HG03103 (cell line): ENCODE measurements around the gene MPP2.
"Not testable (repeated sequence)": the region's sequence is repeated elsewhere in the genome, so short reads cannot be mapped to it uniquely, and the experiment has no call there.

Experiments used
- ATAC-seq: cut with Tn5 transposase; IDR thresholded peaks from one replicate; pipeline ENCODE4 v1.9.1; 2021; ENCODE audit warnings: low read depth; ENCODE audit not compliant: unreplicated experiment

The MPP2 gene

DNA sequence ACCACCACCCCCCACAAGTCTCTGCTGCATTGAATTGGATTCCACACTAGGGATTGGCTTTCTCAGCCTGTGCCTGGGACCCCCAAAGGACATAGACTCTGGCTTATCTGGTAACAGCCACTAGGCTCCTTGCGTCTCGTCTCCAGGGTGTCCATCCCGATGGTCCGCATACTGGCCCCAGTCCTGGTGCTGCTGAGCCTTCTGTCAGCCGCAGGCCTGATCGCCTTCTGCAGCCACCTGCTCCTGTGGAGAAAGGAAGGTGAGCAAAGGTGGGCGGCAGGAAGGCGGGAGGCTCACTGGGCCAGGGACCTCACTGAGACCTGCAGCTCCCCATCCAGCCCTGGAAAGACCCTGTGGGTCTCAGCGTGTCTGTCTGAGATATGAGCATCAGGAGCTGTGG is 52.3 kb downstream of the MPP2 start:
- no peak for ATAC-seq

DNA sequence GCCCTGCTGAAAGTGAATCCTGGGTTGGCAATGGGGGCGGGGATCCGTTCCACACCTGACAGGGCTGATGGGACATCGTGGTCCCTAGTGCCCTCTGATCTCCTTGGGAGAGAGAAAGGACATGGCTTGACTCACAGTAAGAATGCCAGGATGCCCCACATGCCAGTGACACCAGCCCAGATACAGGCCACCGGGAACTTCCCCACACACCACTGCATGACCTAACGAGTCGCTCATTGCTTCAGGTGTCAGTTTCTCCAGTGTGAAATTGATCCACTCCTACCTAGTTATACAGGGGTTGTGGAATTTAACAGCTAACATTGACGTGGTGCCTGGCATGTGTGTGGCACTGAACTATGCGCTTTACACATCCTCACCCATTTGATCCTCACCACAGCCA is 52.8 kb downstream of the MPP2 start:
- ATAC-seq, result no peak

DNA sequence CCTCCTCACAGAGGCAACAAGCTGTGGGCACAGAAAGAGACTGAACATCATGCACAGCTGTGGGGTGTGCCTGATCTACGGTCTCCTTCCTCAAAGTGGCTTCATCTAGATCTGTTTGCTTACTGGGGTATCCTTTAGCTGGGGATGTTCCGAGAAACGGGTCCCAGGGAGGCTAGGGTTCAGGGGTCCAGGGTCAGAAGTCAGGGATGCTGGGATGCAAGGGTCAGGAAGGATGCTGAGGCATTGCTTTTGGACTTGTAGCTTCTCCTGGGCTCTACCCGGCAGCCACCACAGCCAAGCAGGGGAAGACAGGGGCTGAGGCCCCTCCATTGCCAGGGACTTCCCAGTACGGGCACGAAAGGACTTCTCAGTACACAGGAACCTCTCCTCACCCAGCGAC is 53.8 kb downstream of the MPP2 start:
- ATAC-seq, result no peak

DNA sequence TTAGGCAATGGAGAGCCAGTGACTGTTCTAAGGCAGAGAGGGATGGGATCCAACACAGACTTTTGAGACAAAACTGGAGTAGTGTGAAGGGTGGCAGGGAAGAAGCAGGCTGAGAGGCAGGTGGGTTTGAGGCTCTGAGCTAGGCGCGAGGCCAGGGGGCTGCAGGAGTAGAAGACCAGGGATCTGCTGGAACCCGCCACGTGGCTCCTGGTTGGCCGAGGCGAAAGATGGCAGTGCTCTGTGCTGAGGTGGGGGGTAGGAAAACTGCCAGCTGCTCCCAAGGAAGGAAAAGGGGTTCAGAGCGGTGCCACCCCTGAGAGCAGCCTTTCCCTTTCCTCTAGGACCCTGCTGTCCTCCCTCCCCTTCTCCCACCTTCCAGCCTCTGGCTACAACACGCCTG is 54.8 kb downstream of the MPP2 start:
- ATAC-seq, result no peak

DNA sequence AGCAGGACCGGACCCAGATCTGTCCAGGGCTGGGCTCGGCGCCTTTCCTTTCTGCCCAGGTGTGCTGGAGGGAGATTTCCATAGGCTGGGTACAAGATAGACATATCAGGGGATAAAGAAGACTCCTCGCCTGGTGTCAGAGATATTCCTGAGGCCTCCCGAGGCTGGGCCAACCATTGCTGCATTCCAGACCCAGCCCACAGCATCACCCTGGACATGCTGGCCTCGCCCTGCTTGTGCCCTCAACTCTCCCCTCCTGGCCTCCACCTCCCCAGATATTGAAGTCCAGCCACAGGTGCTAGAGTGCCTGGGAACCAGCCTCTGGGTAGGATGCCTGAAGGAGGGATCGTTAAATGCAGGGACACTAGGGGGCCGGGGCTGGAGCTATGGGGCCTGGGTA is 58.2 kb downstream of the MPP2 start:
- no peak for ATAC-seq

DNA sequence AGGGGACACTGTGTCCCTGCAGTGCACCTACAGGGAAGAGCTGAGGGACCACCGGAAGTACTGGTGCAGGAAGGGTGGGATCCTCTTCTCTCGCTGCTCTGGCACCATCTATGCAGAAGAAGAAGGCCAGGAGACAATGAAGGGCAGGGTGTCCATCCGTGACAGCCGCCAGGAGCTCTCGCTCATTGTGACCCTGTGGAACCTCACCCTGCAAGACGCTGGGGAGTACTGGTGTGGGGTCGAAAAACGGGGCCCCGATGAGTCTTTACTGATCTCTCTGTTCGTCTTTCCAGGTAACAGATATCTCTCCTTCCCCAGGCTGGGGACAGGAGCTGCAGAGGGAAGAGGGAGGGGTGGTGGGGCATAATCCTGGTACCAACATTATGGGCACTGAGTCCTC is 58.7 kb downstream of the MPP2 start:
- ATAC-seq, result no peak

DNA sequence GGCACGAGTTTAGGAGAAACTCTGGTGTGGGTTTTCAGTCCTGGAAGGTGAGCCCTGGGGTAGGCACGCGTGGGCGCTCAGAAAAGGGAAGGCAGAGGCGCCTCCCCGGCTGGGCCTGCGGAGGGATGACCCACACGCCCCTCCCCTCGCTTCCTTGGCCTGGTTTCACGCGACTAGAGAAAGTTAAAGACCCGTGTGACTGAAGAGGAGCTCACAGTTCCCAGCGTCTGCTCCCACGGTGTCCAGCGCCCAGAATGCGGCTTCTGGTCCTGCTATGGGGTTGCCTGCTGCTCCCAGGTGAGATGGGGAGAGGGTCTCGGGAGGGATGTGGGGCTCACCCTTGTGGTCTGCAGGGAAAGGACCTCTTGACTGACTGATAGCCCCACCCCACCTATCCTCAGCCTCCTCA is 60.4 kb downstream of the MPP2 start, which contains the start of gene CD300LG:
Gene CD300LG, plus strand, starts transcription at position 214 of the 409 bp plus-strand sequence. Its CDS starts 41 bp downstream, at position 255.
- ATAC-seq, result no peak

DNA sequence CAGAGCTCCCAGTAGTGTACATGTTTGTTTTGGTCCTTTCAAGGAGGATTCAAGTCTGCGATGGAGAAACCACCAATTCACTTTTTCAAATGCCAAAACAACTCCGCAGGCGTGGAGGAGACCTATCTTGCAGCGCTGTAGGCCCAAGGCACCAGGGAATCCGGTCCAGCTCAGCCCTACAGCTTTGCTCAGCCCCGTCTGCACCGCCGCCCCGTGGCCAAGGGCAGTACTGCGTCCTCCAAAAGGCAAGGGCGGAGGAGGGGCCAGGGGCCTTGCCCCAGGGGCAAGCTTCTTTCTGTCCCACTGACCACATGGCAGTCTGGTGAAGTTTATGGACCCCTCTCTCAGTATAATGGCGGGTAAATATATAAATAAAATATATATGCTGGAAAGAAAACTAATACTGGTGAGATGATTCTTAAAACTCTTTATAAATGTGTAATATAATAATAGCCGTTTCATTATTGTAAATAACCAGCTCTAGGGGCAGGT is 61.1 kb downstream of the MPP2 start:
- no peak for ATAC-seq

DNA sequence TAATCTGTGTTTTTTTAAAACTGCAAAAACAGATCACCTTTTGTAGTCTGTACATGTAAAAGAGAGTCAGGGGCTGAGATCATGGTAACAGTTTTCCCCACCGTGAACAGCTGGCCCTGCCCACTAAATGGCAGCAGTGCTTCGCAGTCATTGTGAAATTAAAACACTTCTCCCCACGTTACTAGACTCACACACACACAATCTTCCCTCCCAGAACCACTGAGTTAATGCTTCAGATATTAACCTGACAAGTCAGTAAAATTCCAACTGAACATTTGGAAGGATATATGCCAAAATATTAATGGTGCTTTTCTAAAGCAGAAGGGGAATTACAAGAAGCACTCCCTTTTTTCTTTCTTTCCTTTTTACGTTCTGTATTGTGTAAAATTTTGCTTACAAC is 61.6 kb downstream of the MPP2 start:
- ATAC-seq, result no peak

DNA sequence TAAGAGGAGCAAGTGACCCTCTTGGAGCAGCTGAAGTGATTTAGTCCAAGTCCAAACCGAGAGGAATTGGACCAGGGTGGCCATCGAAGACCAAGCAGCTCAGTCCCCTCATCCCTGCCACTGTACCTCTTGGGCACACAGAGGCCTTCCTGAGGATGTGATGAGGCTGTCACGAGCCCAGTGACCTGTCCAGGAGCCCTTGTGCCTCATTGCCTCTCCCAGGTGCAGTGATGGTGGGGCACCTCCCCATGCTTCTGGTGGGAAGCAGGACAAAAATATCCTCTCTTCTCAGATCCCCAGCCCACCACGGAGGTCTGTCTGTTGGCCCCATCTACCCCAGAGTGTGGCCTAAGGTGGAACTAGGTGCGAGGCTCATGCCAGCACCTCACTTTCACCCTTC is 63.1 kb downstream of the MPP2 start:
- ATAC-seq, result no peak

DNA sequence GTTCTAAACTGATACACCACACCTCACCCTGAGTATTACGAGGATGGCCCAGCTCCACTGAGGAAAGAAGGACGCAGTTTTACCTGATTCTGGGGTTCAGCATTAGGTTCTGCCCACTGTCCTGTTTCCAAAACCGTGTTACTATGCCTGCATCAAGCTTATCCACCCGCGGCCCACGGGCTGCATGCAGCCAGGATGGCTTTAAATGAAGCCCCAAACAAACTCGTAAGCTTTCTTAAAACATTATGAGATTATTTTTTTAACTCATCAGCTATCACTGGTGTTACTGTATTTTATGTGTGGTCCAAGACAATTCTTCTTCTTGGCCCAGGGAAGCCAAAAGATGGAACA is 64.4 kb downstream of the MPP2 start:
- ATAC-seq, result no peak

DNA sequence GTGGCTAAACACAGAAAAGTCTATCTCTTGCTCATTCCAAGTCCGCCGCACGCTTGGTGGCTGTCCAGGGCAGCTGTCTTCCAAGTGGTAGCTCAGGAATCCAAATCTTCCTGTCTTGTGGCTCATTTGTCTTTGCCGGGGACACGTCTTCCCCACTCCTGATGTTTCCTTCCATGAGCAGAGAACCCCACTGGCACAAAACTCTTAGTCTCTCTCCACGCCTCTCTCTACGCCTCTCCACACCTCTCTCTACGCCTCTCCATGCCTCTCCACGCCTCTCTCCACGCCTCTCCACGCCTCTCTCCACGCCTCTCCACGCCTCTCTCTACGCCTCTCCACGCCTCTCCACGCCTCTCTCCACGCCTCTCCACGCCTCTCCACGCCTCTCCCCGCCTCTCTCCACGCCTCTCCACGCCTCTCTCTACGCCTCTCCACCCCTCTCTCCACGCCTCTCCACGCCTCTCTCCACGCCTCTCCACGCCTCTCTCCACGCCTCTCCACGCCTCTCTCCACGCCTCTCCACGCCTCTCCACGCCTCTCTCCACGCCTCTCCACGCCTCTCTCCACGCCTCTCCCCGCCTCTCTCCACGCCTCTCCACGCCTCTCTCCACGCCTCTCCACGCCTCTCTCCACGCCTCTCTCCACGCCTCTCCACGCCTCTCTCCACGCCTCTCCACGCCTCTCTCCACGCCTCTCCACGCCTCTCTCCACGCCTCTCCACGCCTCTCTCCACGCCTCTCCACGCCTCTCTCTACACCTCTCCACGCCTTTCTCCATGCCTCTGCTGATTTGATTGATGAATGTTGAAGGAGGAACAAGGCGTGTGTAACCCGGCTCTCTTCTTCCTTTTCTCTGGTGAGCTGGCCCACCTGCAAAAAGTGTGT is 65.0 kb downstream of the MPP2 start:
- not testable (repeated sequence) for ATAC-seq

DNA sequence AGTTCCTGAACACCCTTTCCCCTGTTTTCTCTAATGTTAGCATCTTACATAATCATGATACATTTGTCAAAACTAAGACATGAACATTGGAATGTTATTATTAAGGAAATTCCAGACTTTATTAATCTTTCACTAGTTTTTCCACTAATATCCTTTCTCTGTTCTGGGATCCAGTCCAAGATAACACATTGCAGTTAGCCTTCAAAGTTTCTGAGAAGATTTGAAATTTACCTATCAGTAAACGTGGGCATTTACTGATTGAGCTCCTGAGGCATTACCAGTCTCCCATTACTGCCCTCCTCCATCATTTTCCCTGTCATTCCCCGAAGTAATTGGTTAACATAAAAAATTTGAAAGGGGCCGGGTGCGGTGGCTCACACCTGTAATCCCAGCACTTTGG is 66.1 kb downstream of the MPP2 start:
- ATAC-seq, result no peak

DNA sequence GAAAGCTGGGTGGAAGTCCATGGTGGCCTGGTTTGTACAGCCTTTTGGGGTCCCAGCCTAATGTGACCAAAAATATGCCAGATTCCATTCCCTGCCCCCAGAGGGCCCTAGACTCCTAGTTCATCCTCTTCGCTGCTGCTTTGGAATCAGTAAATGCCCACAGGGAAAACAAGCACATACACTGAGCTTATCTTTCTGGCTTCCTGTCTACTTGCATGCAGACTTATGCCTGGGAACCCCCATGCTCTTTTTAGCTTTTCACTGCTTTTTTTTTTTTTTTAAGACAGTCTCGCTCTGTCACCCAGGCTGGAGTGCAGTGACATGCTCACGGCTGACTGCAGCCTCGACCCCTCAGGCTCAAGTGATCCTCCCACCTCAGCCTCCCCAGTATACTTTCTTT is 66.5 kb downstream of the MPP2 start:
- no peak for ATAC-seq

DNA sequence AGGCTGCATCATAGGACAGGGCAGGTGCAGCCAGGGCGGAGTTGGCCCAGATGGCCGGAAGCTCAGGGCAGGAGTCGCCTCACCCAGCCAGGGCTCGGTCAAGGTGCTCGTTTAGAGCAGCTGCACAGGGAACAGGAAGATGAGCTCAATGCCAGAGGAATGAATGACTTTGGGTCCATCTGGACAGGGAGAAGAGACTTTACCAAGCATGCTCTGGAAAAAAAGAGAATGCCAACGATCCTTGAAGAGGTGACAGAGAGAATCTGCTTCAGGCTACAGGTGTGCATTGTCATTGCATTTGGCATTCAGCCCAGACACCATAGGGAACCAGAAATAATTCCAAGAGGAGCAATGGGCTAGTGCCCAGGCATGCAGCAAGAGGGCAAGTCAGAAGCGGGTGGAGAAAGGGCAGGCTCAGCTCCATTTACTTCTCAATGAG is 67.6 kb downstream of the MPP2 start:
- no peak for ATAC-seq

DNA sequence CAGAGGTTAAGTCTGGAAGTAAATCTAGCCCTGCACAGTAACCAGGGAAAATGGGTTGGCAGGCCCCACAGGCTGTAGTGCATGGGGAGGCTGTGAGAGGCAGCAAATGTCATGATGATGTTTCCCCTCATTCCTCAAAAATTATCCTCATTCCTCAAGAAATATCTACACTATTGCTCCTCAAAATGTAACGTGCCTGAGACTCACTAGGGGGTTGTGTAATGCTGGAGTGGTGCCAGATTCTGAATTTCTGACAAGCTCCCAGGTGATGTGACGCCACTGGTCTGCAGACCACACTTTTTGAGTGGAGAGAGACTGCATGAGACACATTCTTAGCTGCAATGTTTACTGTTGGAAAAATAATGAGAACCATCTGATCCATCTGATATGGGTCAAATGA is 73.2 kb downstream of the MPP2 start:
- no peak for ATAC-seq

DNA sequence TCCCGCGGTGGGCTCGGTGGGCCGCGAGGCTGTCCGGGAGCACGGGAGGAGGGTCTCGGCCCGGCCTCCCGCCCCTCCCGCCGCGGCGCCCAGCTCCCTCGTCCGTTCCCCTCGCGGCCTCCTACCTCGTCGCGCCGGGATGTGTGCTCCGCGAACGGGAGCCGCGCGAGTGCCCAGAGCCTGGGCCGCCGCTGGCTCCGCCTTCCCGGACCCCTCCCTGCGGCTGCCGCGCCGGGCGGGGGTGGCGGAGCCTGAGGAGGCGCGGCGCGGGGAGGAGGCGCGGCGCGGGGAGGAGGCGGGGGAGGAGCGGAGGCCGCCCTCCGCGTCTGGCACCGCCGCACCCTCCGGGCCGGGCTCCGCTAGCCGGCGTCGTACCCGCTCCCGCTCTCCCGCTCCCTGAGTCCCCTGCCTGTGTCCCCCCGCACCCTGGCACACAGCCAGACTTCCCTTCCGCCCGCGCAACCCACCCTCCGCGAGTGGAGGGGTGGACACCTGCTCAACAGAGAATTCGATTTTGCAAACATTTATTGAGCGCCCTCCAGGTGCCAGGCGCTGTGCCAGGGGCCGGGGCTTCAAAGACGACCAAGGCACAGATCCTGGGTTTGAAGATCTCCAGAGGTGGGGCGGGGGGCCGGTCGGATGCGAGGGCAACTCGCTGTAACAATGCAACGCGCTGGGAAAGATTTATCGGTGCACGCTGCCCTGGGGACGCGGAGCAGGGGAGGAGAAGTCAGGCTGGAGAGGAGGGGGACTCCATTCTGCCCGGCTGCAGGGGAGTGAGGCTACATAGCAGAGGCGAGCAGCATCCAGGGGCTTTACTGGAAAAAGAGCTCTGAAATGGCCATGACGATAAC is 74.1 kb downstream of the MPP2 start, which contains the start of gene MPP3:
Gene MPP3, minus strand, starts transcription at position 171 of the 854 bp plus-strand sequence. CDS start 1,240 bp downstream, outside the sequence.
- no peak for ATAC-seq

DNA sequence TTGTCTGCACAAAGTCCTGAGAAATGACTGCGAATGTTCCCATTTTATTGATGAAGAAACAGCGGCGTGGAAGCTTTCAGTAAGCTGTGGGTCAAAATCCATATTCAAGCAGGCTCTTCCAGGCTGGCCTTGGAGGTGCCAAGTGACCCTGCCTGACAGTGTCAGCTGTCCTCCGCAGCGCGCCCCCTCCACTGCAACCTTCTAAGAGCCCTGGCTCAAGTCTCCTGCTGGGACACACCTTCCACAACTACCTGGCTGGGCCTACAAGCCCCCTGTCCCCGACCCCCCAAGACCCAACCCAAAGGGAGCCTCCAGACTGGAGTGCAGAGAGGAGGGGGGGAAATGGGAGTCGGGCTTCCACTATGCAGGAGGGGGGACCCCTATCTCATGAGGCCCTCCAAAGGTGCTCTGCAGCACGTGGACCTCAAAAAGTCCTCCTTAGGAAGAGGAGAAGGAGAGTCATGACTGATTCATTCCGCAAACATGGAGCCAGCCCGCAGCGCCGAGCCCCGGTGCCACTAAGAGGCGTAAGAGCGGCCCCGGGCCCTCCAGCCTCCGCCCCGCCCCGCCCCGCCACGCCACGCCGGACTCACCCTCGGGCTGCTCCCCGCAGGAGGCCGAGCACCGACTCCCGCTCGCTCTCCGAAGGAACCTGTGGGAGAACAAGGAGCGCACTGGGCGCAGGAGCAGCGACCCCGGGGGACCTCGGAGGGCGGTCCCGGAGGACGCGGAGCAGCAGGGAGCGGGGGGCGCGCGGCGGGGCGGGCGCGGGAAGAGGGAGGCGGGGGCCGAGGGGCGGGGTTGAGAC is 75.0 kb downstream of the MPP2 start:
- no peak for ATAC-seq

DNA sequence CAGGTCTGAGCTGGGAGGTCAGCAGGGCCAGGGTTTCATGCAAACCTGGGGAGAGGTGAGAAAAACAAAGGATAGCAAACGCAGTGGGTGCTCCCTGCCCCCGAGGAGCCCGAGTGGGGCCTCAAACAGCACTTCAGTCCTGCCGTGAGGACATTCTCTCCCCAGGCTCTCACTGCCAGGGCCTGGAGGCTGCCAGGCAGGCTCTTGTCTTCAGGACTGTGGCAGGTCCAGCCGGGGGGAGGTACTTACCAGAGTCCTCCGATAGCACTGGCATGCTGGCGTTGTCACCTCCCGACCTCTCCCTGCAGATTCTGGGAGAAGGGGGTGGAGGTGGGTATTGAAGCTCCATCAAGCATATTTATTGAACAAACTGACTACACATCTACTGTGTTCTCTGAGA is 75.7 kb downstream of the MPP2 start:
- no peak for ATAC-seq

DNA sequence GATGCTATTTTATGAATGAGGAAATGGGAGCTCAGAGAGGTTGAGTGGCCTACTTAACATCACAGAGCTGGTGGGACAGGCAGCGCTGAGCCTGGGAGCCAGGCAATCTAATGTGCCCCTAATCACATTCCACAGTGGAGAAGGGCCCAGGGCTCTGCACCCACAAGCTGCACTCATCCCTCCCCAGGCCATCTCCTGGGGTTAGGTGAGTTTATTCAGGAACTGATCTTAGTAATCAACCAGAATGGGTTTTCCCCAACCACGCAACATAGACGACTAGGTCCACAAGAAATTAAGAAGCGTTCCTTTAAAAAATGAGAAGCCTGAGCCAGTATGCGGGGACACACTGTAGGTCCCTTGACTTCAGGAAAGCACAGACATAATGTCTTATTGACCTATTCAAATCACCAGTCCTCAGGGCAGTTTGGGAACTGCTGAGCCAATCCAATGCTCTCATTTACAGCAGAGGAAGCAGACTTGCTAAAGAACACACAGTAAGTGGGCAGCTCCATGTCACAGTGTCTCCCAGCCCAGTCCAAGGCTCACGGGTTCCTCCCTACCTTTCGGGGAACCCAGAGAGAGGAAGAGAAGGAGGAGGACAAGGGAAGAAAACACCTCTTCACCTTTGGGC is 76.7 kb downstream of the MPP2 start:
- no peak for ATAC-seq
